H1 (cell line): Measurements from ENCODE around the gene ULK1. TPM values are rescaled to one million over a fixed set of nuclear protein-coding genes. Genes with fewer than 3 reads are reported as not detected.

Experiments used
- CTCF ChIA-PET: fragments of 300-600 bp; sonication (Branson Sonifier 250); formaldehyde crosslinking; loops from one replicate; lab custom pipeline; 2021; ENCODE audit not compliant: partially characterized antibody; lab: Charles Lee
- POLR2A ChIA-PET: fragments of 300-600 bp; sonication (Branson Sonifier 250); formaldehyde crosslinking; loops from one replicate; lab custom pipeline; 2021; ENCODE audit warnings: inconsistent platforms; ENCODE audit not compliant: partially characterized antibody; lab: Charles Lee
- DNase-seq, 2 experiments: peaks; one replicate each; pipeline versions ENCODE4 v3.0.0 to v3.0.0-alpha.2; 2010 to 2022; ENCODE audit warnings: low spot score in 2 of 2, low read depth in 1 of 2, mixed read lengths in 1 of 2
- FAIRE-seq: peaks from 2 replicates; lab custom pipeline; 2011; peaks lifted over from hg19 to GRCh38; lab: Jason Lieb, UNC
- H2AFZ ChIP-seq: 2 replicates; pipeline ENCODE4 v1.8.1; 2012; ENCODE audit warnings: low read length, inconsistent platforms
- H2AK5ac ChIP-seq: 2 replicates; pipeline ENCODE4 v1.6.1; 2013; ENCODE audit warnings: low read depth, low read length
- H2BK120ac ChIP-seq: replicated peaks from 2 replicates; pipeline ENCODE3; 2013; ENCODE audit warnings: low read depth, low read length, inconsistent platforms
- H2BK12ac ChIP-seq: 2 replicates; pipeline ENCODE4 v1.6.1; 2013; ENCODE audit warnings: low read depth, low read length
- H2BK15ac ChIP-seq: 2 replicates; pipeline ENCODE4 v1.6.1; 2013; ENCODE audit warnings: low read length
- H2BK20ac ChIP-seq: 2 replicates; pipeline ENCODE4 v1.6.1; 2013; ENCODE audit warnings: low read length
- H2BK5ac ChIP-seq: 2 replicates; pipeline ENCODE4 v1.6.1; 2013; ENCODE audit warnings: low read depth, low read length
- H3K14ac ChIP-seq: 2 replicates; pipeline ENCODE4 v1.6.1; 2013; ENCODE audit warnings: inconsistent platforms; ENCODE audit not compliant: insufficient read length
- H3K18ac ChIP-seq: 2 replicates; pipeline ENCODE4 v1.6.1; 2013; ENCODE audit warnings: low read length; ENCODE audit errors: extremely low read depth
- H3K23ac ChIP-seq: 2 replicates; pipeline ENCODE4 v1.6.1; 2013; ENCODE audit warnings: inconsistent platforms; ENCODE audit not compliant: insufficient read length
- H3K23me2 ChIP-seq: 2 replicates; pipeline ENCODE4 v1.6.1; 2013; ENCODE audit warnings: low read depth, low read length
- H3K27ac ChIP-seq: 2 replicates; pipeline ENCODE4 v1.6.1; 2011; ENCODE audit warnings: low read depth, low read length, inconsistent platforms
- H3K27me3 ChIP-seq, 4 experiments: replicated peaks in 1 of 4; 1 replicate in 1 of 4; 2 replicates in 3 of 4; pipeline versions ENCODE4 v1.6.1 to v1.8.1; 2011 to 2013; ENCODE audit warnings: low read length in 3 of 4, mild to moderate bottlenecking in 3 of 4, inconsistent platforms in 2 of 4, mixed read lengths in 2 of 4, moderate library complexity in 1 of 4; ENCODE audit not compliant: control insufficient read depth in 3 of 4, insufficient read depth in 3 of 4; ENCODE audit errors: extremely low read depth in 1 of 4
- H3K36me3 ChIP-seq, 4 experiments: 2 replicates each; pipeline versions ENCODE4 v1.6.1 to v1.8.1; 2011 to 2013; ENCODE audit warnings: mild to moderate bottlenecking in 4 of 4, low read length in 3 of 4, moderate library complexity in 2 of 4, control low read depth in 1 of 4, inconsistent platforms in 1 of 4; ENCODE audit not compliant: insufficient read depth in 4 of 4, control insufficient read depth in 2 of 4
- H3K4ac ChIP-seq: replicated peaks from 2 replicates; pipeline ENCODE3; 2013; ENCODE audit warnings: low read length, low read depth, mixed read lengths, inconsistent platforms; ENCODE audit not compliant: insufficient read length
- H3K4me1 ChIP-seq, 4 experiments: replicated peaks in 1 of 4; 1 replicate in 1 of 4; 2 replicates in 3 of 4; pipeline versions ENCODE4 v1.6.1 to v1.8.1; 2011 to 2013; ENCODE audit warnings: low read length in 3 of 4, inconsistent platforms in 2 of 4, mixed read lengths in 1 of 4; ENCODE audit not compliant: insufficient read depth in 4 of 4, control insufficient read depth in 3 of 4
- H3K4me2 ChIP-seq, 2 experiments: 2 replicates each; pipeline versions ENCODE4 v1.6.1 to v1.8.1; 2011 to 2013; ENCODE audit warnings: low read depth in 2 of 2, low read length in 2 of 2, control low read depth in 1 of 2, inconsistent platforms in 1 of 2, mild to moderate bottlenecking in 1 of 2; ENCODE audit not compliant: insufficient read depth in 1 of 2
- H3K4me3 ChIP-seq, 4 experiments: fragments of 200-600, 300-600 bp in 1 of 4; sonication (generic), shearing (Covaris generic), sonication (Bioruptor Twin) in 1 of 4; 2 replicates each; pipeline versions ENCODE4 v1.5.1 to v1.8.1; 2011 to 2016; ENCODE audit warnings: low read length in 4 of 4, low read depth in 3 of 4, control low read depth in 2 of 4, inconsistent platforms in 2 of 4, mild to moderate bottlenecking in 2 of 4, mixed read lengths in 1 of 4, moderate library complexity in 1 of 4; ENCODE audit not compliant: insufficient read depth in 2 of 4; ENCODE audit errors: extremely low read depth in 1 of 4
- H3K56ac ChIP-seq: replicated peaks from 2 replicates; pipeline ENCODE3; 2013; ENCODE audit warnings: low read depth, mild to moderate bottlenecking, mixed read lengths, low read length, inconsistent platforms; ENCODE audit not compliant: insufficient read length
- H3K79me1 ChIP-seq: 2 replicates; pipeline ENCODE4 v1.6.1; 2013; ENCODE audit warnings: low read depth, low read length, control low read depth
- H3K79me2 ChIP-seq, 2 experiments: 2 replicates each; pipeline versions ENCODE4 v1.6.1 to v1.8.1; 2012 to 2013; ENCODE audit warnings: low read length in 2 of 2, mild to moderate bottlenecking in 2 of 2, inconsistent platforms in 1 of 2; ENCODE audit not compliant: insufficient read depth in 2 of 2, control insufficient read depth in 1 of 2
- H3K9ac ChIP-seq, 4 experiments: replicated peaks in 1 of 4; 1 replicate in 1 of 4; 2 replicates in 3 of 4; pipeline versions ENCODE4 v1.6.1 to v1.8.1; 2011 to 2013; ENCODE audit warnings: low read depth in 3 of 4, low read length in 3 of 4, control low read depth in 2 of 4, mild to moderate bottlenecking in 2 of 4, moderate library complexity in 2 of 4, inconsistent platforms in 1 of 4; ENCODE audit errors: extremely low read depth in 1 of 4
- H3K9me3 ChIP-seq, 2 experiments: 2 replicates each; pipeline versions ENCODE4 v1.6.1 to v1.8.1; 2012 to 2013; ENCODE audit warnings: mild to moderate bottlenecking in 2 of 2, moderate library complexity in 2 of 2, control low read depth in 1 of 2, inconsistent platforms in 1 of 2, low read depth in 1 of 2, low read length in 1 of 2, mixed read lengths in 1 of 2; ENCODE audit not compliant: insufficient read depth in 2 of 2
- H4K20me1 ChIP-seq, 2 experiments: replicated peaks in 1 of 2; 2 replicates each; pipeline versions ENCODE3 to v1.8.1; 2011 to 2013; ENCODE audit warnings: inconsistent platforms in 2 of 2, low read length in 2 of 2, mild to moderate bottlenecking in 1 of 2; ENCODE audit not compliant: insufficient read depth in 2 of 2, control insufficient read depth in 1 of 2
- H4K5ac ChIP-seq: 2 replicates; pipeline ENCODE4 v1.6.1; 2013; ENCODE audit warnings: low read length, low read depth, mixed read lengths, inconsistent platforms; ENCODE audit not compliant: insufficient read length
- H4K8ac ChIP-seq: 2 replicates; pipeline ENCODE4 v1.8.0; 2013; ENCODE audit warnings: mild to moderate bottlenecking, moderate library complexity, low read length, inconsistent platforms; ENCODE audit not compliant: insufficient read depth; ENCODE audit errors: extremely low read depth
- H4K91ac ChIP-seq: replicated peaks from 2 replicates; pipeline ENCODE3; 2013; ENCODE audit warnings: low read length, mixed read lengths, inconsistent platforms; ENCODE audit not compliant: insufficient read length
- KDM1A ChIP-seq: fragments of 200-600, 300-600 bp; sonication (generic); IDR thresholded peaks from 2 replicates; pipeline ENCODE4 v1.7.1; 2016; ENCODE audit warnings: mild to moderate bottlenecking, low read length, borderline replicate concordance
- SRF ChIP-seq: IDR thresholded peaks from 2 replicates; pipeline ENCODE4 v1.6.1; 2011; ENCODE audit warnings: mild to moderate bottlenecking, low read depth, low read length, moderate library complexity
- TBP ChIP-seq: IDR thresholded peaks from 2 replicates; pipeline ENCODE4 v1.6.1; 2011; ENCODE audit warnings: low read depth, low read length, improper control_type of control experiment
- TEAD4 ChIP-seq: IDR thresholded peaks from 2 replicates; pipeline ENCODE4 v1.6.1; 2012; ENCODE audit warnings: low read depth, low read length, inconsistent platforms, mixed read lengths
- WGBS, 2 experiments: shearing (Covaris generic) in 1 of 2; methylation state at CpG; one replicate each; pipeline versions ENCODE4 v1.1.6 to v1.1.7; 2013 to 2015; ENCODE audit warnings: low lambda C conversion rate in 2 of 2, mixed read lengths in 2 of 2, inconsistent platforms in 1 of 2, low coverage in 1 of 2, missing lambda C conversion rate in 1 of 2; ENCODE audit not compliant: insufficient replicate concordance in 2 of 2, insufficient coverage in 1 of 2, insufficient read length in 1 of 2; ENCODE audit errors: extremely low coverage in 1 of 2, missing lambda C conversion rate in 1 of 2; 5-methylcytosine and 5-hydroxymethylcytosine counted together
- polyA plus RNA-seq, 7 experiments: library from polyadenylated mRNA; depleted of rRNA in 3 of 7; stranded (reverse) in 5 of 7; unstranded in 2 of 7; fragments of >200 nt in 5 of 7; fragments of 200-250 nt in 2 of 7; gene quantifications; 1 replicate in 5 of 7; 2 replicates in 1 of 7; 4 replicates in 1 of 7; pipeline versions ENCODE4 v1.2.1 to v1.2.3, GENCODE V29; 2011 to 2013; ENCODE audit warnings: missing spikeins in 2 of 7, mixed read lengths in 2 of 7
- total RNA-seq: library from RNA; stranded (reverse); fragmentation: NEBNext Ultra II Directional; extraction: Animal tissue kit (Norgen Biotek cat#: 25700); gene quantifications from 2 replicates; pipeline ENCODE4 v1.2.1, GENCODE V29; 2021

ULK1 gene
- total and polyA plus RNA-seq, 2 of the 8 experiments (the other 6 are each of a cell fraction or from before 2014, with no cell fraction given), result 13.0 to 44.1 TPM

- Histone ChIP-seq H4K5ac (no peak overlapping the region), H3K79me1 (no peaks in the 10 kb centered on the region), H3K9me3 (peaks cover 0 to 3% of the 10 kb centered on the region in 2 experiments; a peak in 1 of 4 replicates), H2BK15ac (no peak overlapping the region), H3K4me1 (no peaks in the 10 kb centered on the region), H3K27me3 (no peaks in the 10 kb centered on the region), H3K56ac (peak overlapping the region; percentile 25), H3K79me2 (no peaks in the 10 kb centered on the region), H3K4me3 (no peak overlapping the region), H4K20me1 (no peaks in the 10 kb centered on the region), H4K8ac (no peak overlapping the region), H3K18ac (no peak overlapping the region), H3K9ac (no peak overlapping the region), H3K23me2 (no peaks in the 10 kb centered on the region), H3K27ac (no peak overlapping the region), H3K4ac (no peak overlapping the region), H2BK20ac (no peak overlapping the region), H2AFZ (no peak overlapping the region), H2AK5ac (no peak overlapping the region), H3K14ac (no peak overlapping the region), H3K4me2 (no peak overlapping the region), H3K23ac (no peak overlapping the region), H2BK5ac (no peak overlapping the region), H2BK120ac (no peak overlapping the region), H2BK12ac (no peak overlapping the region), H3K36me3 (no peaks in the 10 kb centered on the region), H4K91ac (no peak overlapping the region)
- ChIA-PET POLR2A (no interaction called here), CTCF (interaction anchor here (0.7 to 1.5 kb wide), 2 partner anchors 9 to 56 kb away, joined by 3 read pairs; no protein-coding TSS in a partner anchor)
- no peak for FAIRE-seq
- no peak for DNase-seq
- TF ChIP-seq SRF, result no peak
- no peak for TF ChIP-seq TEAD4
- no peak for TF ChIP-seq TBP
- peak; percentile 40; the same call in 1 of the 2 replicates for TF ChIP-seq KDM1A
- WGBS, 2 experiments, result 94% methylated on average over 6 of the region's 6 CpGs; no CpG with 5 or more reads in 1 of the 2 experiments
These were observed 22.7 kb upstream of the ULK1 start for GRCh38 chr12:131871677-131872076.
